HFFc6 (cell line): ENCODE measurements around the gene SLC6A1. TPM values are rescaled to one million over a fixed set of nuclear protein-coding genes. Genes with fewer than 3 reads are reported as not detected.

ENCODE experiments used
- DNase-seq: peaks from one replicate; pipeline ENCODE4 v3.0.0-alpha.2; 2018
- H3K27ac Mint-ChIP-seq: 2 replicates; pipeline ENCODE4 v1.8.0; 2020; ENCODE audit warnings: mild to moderate bottlenecking, mixed read lengths
- H3K27me3 Mint-ChIP-seq: 2 replicates; pipeline ENCODE4 v1.8.0; 2021; ENCODE audit warnings: mild to moderate bottlenecking, moderate library complexity, mixed read lengths; ENCODE audit not compliant: insufficient read depth
- H3K36me3 Mint-ChIP-seq: 2 replicates; pipeline ENCODE4 v1.8.0; 2021; ENCODE audit warnings: low read depth, mixed read lengths
- H3K4me1 Mint-ChIP-seq: 2 replicates; pipeline ENCODE4 v1.8.0; 2020; ENCODE audit warnings: low read depth, mixed read lengths
- H3K4me3 Mint-ChIP-seq: 2 replicates; pipeline ENCODE4 v1.8.0; 2020; ENCODE audit warnings: mild to moderate bottlenecking, moderate library complexity, mixed read lengths
- H3K9me3 Mint-ChIP-seq: 2 replicates; pipeline ENCODE4 v1.8.0; 2020; ENCODE audit warnings: mild to moderate bottlenecking, mixed read lengths
- CTCF ChIP-seq: fragments of 200-600 bp; sonication (generic); IDR thresholded peaks from 2 replicates; pipeline ENCODE4 v1.5.0; 2021; ENCODE audit warnings: antibody characterized with exemption, mild to moderate bottlenecking
- total RNA-seq, 6 experiments: library from RNA; stranded (reverse); fragmentation: NEBNext Ultra II Directional; extraction: Animal tissue kit (Norgen Biotek cat#: 25700); gene quantifications; 2 replicates in 1 of 6; 3 replicates in 5 of 6; pipeline ENCODE4 v1.2.3, GENCODE V29; 2021

SLC6A1 gene
- total RNA-seq, 6 experiments from 2014 or later: not detected

- Mint-ChIP-seq H3K9me3 (no peaks in the 10 kb centered on the region), H3K4me3 (no peak overlapping the region), H3K36me3 (no peaks in the 10 kb centered on the region), H3K4me1 (no peaks in the 10 kb centered on the region), H3K27ac (no peak overlapping the region), H3K27me3 (peaks cover 42% of the 10 kb centered on the region)
- TF ChIP-seq CTCF: no peak
- DNase-seq: no peak
These were observed 21.7 kb downstream of the SLC6A1 start for GRCh38 chr3:11014253-11014652.

- peaks cover 47% of the 10 kb centered on the region for H3K27me3 Mint-ChIP-seq
- no peak for DNase-seq
- H3K36me3 Mint-ChIP-seq: no peaks in the 10 kb centered on the region
- H3K4me1 Mint-ChIP-seq: no peaks in the 10 kb centered on the region
- no peak overlapping the region for H3K27ac Mint-ChIP-seq
- no peak overlapping the region for H3K4me3 Mint-ChIP-seq
- no peak for TF ChIP-seq CTCF
- no peaks in the 10 kb centered on the region for H3K9me3 Mint-ChIP-seq
These were observed 22.2 kb downstream of the SLC6A1 start for GRCh38 chr3:11014752-11015151.

GRCh38 chr3:11015369-11015768 lies 22.8 kb downstream of the SLC6A1 start:
- peaks cover 48% of the 10 kb centered on the region for H3K27me3 Mint-ChIP-seq
- no peak for DNase-seq
- no peak for TF ChIP-seq CTCF

GRCh38 chr3:11016727-11017126 lies 24.2 kb downstream of the SLC6A1 start:
- no peaks in the 10 kb centered on the region for H3K4me1 Mint-ChIP-seq
- no peak overlapping the region for H3K4me3 Mint-ChIP-seq
- H3K27ac Mint-ChIP-seq: no peak overlapping the region
- H3K27me3 Mint-ChIP-seq: peaks cover 58% of the 10 kb centered on the region
- TF ChIP-seq CTCF: no peak
- no peaks in the 10 kb centered on the region for H3K9me3 Mint-ChIP-seq
- H3K36me3 Mint-ChIP-seq: no peaks in the 10 kb centered on the region
- no peak for DNase-seq

More at GRCh38 chr3:11015369-11015768, 22.8 kb downstream of the SLC6A1 start:
- H3K4me1 Mint-ChIP-seq: no peaks in the 10 kb centered on the region
- H3K27ac Mint-ChIP-seq: no peak overlapping the region
- H3K36me3 Mint-ChIP-seq: no peaks in the 10 kb centered on the region
- no peak overlapping the region for H3K4me3 Mint-ChIP-seq
- H3K9me3 Mint-ChIP-seq: no peaks in the 10 kb centered on the region

GRCh38 chr3:11019116-11019819 lies 26.7 kb downstream of the SLC6A1 start:
- no peaks in the 10 kb centered on the region for H3K4me1 Mint-ChIP-seq
- no peak for TF ChIP-seq CTCF
- DNase-seq: no peak
- H3K9me3 Mint-ChIP-seq: no peaks in the 10 kb centered on the region
- no peak overlapping the region for H3K27ac Mint-ChIP-seq
- no peaks in the 10 kb centered on the region for H3K36me3 Mint-ChIP-seq
- H3K27me3 Mint-ChIP-seq: peaks cover 51% of the 10 kb centered on the region
- no peak overlapping the region for H3K4me3 Mint-ChIP-seq
